Activated effector memory CD4-positive, alpha-beta T cell treated with anti-CD3 and anti-CD28 coated beads, Interleukin-2, amount 50 U/mL, for 16 hours (primary cell): Measurements from ENCODE around the gene CEP85L.
A peak's percentile ranks its signal among the peaks of the same experiment; 100 is the strongest.

Experiments used
- DNase-seq: peaks from one replicate; pipeline ENCODE4 v3.0.0-alpha.2; 2020

Gene CEP85L

DNA sequence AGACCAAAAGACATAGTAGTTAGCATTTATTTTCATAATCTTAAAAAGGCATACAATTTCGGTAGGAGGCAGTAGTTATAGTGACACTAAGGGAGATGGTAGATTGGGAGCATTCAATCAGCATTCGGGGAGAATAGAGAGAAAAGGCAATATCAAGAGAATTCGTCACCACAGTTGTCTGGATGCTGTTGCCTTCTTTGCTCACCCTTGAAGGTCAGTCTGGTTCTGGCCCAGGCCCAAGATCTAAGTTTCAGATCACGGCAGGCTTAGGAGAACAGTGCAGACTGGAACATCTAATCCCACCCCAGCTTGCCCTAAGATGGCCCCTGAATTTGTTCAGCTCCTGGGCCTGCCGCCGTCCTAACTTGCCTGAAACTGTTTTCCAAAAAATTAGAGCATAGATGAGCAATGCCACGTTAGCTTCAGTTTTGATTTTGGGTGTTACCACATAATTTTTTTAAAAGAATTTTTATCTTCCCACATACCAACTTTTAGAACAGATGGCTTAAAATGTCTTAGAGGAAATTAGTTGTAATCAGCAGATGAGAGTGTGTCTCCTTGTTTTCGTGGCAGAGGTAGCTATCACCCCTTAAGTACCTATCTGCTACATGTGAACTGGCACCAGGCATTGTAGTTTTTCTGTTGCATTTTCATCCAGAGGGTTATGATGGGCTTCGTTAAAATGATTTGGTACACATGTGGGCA lies 8.3 kb upstream of the CEP85L start:
- DNase-seq: no peak

DNA sequence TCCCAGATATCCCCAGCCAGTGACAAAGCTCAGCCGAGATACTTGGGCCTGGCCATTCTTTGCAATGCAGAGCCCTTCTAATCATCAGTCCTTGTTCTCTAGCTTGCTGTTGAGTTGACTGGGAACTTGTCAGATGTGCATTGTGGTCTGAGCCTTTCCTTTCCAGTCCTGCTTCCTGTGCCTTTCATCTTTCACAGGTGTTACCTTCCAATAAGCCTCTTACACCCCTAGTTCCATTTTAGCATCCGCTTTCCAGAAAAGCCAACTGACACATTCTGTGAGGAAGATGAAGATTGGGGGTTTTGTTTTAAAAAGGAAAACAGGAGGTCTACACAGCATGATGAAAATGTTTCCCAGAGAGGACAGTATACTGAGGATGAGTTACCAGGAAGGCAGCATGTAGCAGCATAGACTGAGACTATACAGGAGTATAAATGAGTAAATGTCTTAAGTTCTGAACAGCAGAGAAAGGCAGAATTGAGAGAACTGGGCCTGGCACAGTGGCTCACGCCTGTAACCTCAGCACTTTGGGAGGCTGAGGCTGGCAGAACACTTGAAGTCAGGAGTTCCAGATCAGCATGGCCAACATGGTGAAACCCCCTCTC lies 5.6 kb upstream of the CEP85L start:
- DNase-seq: no peak

DNA sequence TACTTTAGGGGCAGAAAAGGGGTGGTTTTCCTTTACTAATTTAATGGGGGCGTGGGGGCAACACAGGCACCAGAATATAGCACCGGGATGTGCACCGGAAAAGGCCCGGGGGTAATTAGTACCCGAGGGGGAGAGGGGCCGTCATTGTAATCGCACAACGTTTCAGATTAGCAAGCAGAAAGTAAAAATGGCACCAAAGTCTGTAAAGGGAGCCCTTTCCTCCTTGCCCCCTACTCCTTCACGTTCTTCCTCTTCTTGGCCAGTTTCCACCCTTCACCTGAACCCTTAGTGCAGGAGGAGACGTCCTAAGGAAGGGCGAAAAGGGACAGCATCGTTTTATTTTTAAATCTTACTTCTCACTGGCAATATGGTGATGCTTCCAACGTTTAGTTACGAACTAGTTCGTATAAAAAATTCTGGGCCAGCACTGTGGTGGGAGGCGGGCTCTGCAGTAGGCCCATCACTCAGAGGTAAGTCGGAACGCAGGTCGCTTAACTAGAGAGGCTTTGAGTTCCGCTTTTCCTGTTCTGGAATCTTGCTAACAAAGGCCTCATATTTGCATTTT lies 742 bp upstream of the CEP85L start:
- DNase-seq: no peak

DNA sequence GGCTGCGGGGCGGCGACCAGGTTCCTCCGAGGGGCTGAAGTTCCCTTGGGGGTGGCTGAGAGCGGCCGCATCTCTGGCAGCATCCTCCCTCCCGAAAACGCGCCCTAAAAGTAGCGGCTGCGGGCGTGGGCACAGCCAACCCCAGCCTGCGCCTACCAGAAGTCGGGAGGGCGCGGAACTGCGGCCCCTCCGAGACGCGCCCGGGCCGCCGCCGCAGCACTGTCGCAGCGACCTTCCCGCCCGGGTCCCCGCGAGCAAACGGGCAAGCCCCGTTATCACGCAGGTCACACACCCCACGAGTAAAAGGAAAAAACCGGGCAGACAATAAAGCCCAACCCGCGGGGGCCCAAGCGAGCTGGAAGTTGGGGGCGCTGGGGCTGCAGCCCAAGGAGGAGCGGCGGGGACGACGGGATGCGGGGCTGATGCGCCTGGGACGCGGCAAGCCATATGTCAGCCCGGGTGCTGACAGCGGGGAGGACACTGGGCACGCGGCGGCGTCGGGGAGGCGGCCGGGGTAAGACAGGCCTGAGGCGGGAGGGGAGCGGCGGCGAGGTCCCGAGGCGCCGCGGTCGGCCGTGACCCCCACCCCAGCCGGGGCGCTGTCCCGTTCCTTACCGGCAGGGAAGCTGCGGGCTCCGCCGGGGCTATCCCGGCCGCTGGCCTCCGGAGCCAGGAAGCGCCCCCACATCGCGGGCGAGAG lies 659 bp downstream of the CEP85L start:
- DNase-seq: peak; percentile 77

DNA sequence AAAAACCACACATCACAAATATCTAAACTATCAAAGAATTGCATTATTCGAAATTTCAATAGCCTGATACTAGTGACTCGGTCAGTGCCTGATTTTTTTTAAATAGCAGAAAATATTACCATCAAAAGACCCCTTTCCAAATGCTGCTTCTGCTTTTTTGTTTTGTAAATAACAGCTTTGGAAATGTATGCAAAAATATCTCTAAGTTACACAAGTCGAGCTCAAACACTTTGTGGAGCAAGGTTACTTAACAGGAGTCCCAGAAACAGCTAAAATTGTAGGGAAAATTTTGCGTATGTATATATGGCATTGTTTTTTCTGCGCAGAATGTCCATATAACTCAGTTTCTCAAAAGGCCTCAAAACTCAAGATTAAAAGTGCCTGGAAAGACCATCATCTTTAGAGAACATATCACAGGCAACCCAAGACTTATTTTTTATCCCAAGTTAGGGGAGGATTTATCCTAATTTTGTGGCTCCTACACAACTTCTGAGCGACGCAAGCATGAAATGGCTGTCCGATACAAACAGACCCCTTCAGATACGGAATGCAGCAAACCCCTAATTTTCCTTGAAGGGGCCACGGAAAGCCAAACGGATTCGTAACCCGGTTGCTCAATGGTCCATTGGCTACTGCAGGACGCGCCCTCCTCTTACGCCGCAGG lies 1.3 kb downstream of the CEP85L start:
- no peak for DNase-seq

DNA sequence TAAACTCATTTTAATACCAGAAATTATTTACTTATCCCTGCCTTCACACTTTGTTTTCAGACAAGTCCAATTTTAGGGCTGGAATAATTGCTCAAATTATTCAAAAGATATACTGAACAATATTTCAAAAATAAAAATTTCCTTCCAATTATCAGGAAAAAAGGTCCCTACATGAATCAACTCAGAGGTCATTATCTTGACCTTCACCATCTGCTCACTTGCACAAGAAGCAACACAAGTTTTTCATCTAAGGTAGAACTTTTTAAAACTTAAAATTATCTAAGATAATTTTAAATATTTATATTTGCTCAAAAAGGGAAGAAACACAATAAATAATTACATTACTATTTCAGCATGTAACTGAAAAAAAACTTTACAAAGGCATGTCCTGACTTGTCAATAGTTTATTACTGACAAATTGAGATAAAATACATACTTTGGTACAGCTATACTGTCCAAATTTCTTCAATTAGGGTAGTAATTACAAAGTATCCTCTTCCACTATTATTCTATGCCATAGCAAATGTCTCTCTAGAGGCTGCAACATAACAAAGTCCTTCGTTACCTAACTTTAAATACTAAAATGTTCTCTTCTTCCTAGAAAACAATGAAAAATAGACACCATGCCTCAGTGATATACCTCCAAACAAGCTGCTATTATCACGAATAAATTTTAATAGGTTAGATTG lies 2.4 kb downstream of the CEP85L start:
- no peak for DNase-seq

DNA sequence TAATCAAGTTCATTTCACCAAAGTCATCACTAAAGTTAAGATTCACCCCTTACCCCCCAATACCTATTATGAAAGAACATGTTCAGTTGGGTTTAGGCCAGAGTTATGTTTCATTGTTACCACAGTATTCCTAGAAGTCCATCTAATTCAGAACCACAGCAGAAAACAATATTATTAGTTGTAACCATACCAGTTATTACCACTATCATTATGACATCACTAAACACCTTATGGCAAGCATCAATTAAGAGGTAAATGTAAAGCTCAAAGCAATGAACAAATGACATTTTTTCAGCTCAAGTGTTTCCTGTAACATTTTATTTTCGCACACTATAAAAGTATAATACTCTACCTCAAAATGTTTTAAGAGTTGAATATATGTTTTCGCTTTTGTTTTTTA lies 4.4 kb downstream of the CEP85L start:
- DNase-seq: no peak

DNA sequence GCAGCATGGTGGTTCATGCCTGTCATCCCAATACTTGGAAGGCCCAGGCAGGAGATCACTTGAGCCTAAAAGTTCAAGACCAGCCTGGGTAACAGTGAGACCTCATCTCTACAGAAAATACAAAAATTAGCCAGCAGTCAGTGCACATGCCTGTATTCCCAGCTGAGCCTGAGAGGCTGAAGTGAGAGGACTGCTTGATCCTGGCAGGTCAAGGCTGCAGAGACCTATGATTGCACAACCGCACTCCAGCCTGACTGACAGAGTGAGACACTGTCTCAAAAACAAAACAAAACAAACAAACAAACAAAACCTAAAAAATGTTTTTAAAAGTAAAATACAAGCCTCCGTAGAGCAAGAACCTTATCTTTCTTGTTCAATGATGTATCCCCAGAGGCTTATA lies 6.0 kb downstream of the CEP85L start:
- no peak for DNase-seq

DNA sequence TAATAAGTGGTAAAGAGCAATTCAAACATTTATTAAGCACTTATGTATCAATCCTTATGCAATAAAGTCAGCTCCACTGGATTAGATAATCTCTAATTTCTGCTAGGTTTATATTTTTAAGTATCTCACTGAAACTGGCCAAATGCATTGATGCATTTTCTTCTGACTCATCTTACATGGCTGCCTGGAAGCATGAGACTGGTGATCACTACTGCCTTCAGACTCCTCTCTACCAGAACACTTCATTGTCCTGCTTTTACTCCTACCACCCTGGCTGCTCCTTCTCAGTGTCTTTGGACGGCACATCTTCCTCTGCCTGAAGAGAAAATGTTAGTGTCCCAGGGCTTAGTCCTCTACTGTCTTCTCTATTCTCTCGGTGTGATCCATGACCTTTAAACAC lies 7.4 kb downstream of the CEP85L start:
- no peak for DNase-seq

DNA sequence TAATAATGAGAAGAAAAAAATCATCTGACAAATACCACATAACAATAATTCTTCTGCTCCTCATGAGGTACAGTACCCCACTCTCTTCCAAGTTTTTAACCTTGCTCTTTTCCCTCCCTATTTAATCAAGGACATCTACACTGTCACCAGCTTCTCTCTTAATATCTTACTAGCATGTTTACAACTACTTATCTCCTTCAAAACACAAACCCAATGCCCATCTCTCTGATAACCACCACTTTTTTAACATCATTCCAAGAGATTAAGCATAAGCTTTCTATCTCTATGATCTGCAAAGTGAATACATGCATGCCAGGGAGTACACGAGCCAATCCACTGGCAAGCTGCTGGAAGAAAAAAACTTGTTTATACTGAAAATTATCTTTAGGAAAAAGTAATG lies 10.3 kb downstream of the CEP85L start:
- DNase-seq: no peak

DNA sequence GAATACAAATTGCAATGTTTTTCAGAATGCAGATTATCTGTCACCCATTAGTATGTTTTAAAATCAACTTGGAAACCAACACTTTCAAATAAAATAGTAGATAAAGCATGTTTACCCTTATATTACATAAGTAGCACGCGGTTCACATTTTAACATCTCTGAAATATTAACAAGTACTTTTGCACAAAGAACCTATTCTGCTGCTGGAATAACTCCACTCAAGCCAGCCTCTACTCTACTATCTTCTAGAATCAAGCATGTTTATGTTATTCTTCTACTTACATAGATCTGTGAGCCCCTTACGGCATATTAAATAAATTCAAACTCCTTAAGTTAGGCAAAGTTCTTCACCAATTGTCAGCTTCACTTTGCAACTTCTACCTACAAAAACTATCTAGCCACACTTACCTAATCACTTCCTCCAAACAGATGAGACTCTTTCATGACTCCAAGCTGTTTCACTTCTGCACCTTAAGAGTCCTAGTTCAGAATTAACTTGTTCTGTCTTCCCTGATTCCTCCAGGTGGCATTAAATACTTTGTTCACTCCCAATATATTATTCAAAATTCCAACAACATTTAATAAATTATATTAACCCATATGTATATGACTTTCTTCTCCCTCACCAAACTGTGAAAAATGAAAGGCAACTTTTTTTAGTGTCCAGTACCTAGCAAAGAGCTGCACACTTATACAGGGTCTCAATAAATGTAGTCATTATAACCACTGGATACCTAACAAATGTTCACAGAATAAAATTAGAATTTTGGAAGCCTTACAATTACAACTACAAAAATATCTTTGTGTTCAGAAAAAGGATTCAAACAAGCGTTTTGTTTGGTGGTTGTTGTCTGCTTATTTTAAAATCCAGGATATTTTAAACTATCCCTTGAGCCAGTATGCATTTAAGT lies 12.1 kb downstream of the CEP85L start:
- DNase-seq: no peak

DNA sequence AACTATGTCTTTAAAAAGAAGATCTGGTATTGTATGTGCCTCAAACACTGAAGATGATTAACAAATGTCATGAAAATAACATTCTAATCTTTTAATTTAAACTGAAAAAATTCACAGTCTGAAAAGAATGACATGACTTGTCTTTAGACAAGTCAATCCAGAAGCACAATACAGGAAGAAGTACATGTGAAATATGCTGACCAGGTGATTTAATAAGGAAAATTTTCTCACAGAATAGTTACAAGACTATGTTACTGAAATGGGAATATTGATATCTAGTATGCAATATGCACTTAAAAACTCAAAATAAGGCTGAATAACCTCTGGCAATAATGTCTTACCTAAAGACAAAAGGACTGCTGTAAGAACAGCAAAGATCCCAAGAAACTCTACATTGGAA lies 13.1 kb downstream of the CEP85L start:
- DNase-seq: no peak

DNA sequence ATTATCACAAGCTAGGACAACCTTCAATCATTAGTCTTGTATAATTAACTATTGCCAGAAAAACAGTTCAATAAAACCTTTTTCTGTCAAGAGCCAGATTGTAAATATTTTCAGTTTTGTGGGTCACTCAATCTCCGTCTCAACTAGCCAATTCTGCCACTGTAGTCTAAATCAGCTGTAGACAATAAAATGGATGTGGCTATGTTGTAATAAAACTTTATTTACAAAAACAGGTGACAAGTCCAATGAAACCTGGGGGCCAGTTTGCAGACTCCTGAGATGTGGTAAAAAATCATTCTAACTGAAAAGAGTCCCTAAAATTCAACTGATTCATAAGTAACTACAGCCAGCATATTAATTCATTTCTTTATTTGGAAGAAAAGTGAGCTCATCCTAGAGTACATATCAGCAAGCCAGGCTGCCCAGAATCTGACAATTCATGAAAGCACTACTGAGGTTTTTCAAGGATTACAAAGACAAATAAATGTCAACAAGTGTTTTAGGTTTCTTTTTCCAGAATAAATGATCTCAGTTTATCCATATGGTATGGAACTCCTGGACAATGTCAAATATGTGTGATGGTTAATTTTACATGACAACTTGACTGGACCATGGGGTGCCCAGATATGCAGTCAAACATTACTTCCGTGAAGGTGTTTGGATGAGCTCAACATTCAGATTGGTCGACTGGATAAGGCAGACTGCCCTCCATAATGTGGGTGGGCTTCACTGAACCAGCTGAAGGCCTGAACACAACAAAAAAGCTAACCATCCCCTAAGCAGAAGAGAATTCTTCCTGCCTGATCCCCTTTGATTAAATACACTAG lies 15.3 kb downstream of the CEP85L start:
- DNase-seq: no peak

DNA sequence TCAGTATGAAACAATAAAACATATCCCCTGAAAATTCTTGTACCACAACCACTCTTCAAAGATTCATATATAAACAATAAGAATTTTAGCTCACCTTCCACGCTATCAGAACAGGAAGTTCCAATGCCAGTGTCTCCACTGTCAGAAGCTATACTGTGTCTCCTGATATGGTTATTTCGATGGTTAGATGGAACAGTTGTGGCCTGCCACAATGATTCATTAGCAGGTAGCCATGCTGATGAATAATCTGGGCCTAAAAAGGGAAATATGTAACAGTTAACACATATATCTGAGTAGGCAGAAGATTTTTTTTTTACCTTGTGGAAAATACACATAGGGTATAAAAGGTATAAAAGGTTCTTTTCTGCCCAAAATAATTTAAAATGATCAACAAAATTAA lies 19.0 kb downstream of the CEP85L start:
- no peak for DNase-seq

DNA sequence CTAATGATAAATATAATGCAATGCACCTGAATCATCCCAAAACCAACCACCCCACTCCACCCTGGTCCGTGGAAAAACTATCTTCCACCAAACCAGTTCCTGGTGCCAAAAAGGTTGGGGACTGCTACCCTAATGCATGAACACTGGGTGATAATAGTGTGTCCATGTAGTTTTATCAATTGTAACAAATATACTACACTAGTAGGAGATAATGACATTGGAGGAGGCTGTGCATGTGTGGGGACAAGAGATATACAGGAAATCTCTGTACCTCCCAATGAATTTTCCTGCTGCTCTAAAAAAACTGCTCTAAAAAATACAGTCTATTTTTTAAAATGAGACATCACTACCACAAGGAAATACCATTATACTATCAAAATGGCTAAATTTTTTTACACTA lies 20.5 kb downstream of the CEP85L start:
- no peak for DNase-seq

DNA sequence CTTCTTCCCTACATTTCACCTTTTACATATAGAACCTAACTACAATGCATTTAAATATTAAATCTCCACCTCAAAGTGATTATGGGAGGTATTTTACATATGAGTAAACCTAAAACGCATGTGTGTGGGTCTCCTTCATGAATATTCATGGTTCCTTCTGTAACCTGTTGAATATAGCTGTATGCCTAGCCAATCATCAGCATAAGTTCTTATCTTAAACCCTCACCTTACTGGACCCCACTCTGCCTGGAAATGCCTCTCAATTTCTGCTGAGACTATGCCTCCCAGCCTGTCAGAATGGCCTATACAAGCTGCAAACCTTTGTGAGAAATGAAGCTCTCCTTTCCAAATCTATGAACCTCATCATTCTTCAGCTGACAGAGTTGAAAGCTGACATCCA lies 21.3 kb downstream of the CEP85L start:
- no peak for DNase-seq

DNA sequence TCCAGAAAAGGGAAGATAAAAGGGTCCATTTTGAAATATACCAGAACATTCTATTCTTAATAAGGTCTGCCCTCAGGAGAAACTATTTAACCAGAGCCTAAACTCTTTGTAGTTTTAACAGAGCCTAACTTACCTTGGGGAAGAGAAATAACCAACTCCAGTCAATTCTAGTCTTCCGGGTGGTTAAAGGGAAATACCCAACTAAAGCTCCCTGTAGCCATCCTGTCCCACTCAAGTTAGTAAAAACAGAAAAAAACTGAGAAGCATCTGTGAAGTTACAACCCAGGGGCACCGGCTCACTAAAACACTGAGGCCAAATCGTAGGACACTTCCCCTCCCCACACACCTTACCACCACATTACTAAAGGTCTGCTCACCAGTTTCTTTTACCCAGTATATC lies 23.7 kb downstream of the CEP85L start:
- DNase-seq: no peak

DNA sequence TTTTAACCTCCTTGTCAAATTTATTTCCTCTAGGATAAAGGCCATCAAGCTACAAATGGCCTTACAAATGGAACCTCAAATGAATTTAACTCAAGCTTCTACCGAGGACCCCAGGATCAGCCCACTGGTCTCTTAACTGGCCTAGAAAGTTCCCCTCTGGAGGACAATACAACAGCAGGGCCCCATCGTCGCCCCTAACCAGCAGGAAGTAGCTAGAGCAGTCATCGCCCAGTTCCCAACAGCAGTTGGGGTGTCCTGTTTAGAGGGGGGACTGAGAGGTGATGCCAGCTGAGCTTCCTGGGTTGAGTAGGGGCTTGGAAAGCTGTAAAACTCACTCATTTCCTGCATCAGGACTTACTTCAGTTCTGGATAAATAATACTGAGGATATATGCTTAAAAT lies 25.6 kb downstream of the CEP85L start:
- no peak for DNase-seq

DNA sequence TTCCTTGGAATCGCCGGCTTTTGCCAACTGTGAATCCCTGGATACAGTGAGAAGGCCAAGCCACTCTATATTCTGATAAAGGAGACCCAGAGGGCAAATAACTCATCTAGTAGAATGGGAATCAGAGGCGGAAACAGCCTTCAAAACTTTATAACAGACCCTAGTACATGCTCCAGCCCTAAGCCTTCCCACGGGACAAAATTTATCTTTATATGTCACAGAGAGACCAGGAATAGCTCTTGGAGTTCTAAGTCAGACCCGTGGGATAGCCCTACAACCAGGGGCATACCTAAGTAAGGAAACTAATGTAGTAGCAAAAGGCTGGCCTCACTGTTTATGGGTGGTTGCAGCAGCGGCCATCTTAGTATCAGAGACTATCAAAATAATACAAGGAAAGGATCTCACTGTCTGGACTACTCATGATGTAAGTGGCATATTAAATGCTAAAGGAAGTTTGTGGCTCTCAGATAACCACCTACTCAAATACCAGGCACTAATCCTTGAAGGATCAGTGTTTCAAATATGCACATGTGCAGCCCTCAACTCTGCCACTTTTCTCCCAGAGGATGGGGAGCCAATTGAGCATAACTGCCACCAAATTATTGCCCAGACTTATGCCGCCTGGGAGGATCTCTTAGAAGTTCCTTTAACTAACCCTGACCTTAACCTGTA lies 29.5 kb downstream of the CEP85L start:
- no peak for DNase-seq

DNA sequence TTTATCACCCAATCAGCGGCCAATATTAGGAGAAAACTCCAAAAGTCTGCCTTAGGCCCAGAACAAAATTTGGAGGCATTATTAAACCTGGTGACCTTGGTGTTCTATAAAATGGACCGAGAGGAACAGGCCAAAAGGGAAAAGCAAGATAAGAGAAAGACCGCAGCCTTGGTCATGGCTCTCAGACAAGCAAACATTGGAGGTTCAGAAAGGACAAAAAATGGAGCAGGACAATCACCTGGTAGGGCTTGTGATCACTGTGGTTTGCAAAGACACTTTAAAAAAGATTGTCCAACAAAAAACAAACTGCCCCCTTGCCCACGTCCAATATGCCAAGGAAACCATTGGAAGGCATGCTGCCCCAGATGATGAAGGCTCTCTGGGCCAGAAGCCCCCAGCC lies 31.2 kb downstream of the CEP85L start:
- no peak for DNase-seq
